ENCODE results near the gene C9orf153. TPM values are rescaled to one million over a fixed set of nuclear protein-coding genes. Genes with fewer than 3 reads are reported as not detected.

The C9orf153 gene
- total RNA-seq, 1 donor from 2014 or later, result 0.42 TPM

- intact Hi-C loops (cut with micrococcal nuclease), result no loop called here
- ATAC-seq, result peak; percentile 43
- no peak for DNase-seq
Measured at GRCh38 chr9:86274821-86275643, 15.6 kb upstream of the C9orf153 start.

GRCh38 chr9:86272221-86272620 lies 12.8 kb upstream of the C9orf153 start:
- no peak for DNase-seq
- intact Hi-C loops (cut with micrococcal nuclease), result no loop called here
- no peak for ATAC-seq

GRCh38 chr9:86263876-86264275 lies 4.4 kb upstream of the C9orf153 start:
- ATAC-seq, result no peak
- intact Hi-C loops (cut with micrococcal nuclease), result no loop called here
- no peak for DNase-seq

- intact Hi-C loops (cut with micrococcal nuclease), result no loop called here
- ATAC-seq (peak; percentile 28), DNase-seq (no peak)
Measured at GRCh38 chr9:86262492-86262891, 3.0 kb upstream of the C9orf153 start.

- peak; percentile 44 for DNase-seq
- intact Hi-C loops (cut with micrococcal nuclease), result no loop called here
- ATAC-seq, result peak; percentile 79
Measured at GRCh38 chr9:86257391-86257790, 2.1 kb downstream of the C9orf153 start.

- DNase-seq (no peak), ATAC-seq (no peak)
- intact Hi-C loops (cut with micrococcal nuclease), result no loop called here
Measured at GRCh38 chr9:86256653-86257052, 2.8 kb downstream of the C9orf153 start.

- intact Hi-C loops (cut with micrococcal nuclease), result no loop called here
- no peak for DNase-seq
- no peak for ATAC-seq
Measured at GRCh38 chr9:86253577-86253976, 5.9 kb downstream of the C9orf153 start.

- intact Hi-C loops (cut with micrococcal nuclease), result no loop called here
- no peak for DNase-seq
- ATAC-seq, result no peak
Measured at GRCh38 chr9:86252870-86253269, 6.6 kb downstream of the C9orf153 start.

GRCh38 chr9:86250123-86250522 lies 9.3 kb downstream of the C9orf153 start:
- no peak for DNase-seq
- ATAC-seq, result no peak
- intact Hi-C loops (cut with micrococcal nuclease), result no loop called here

- ATAC-seq, result no peak
- intact Hi-C loops (cut with micrococcal nuclease), result no loop called here
Measured at GRCh38 chr9:86248746-86249145, 10.7 kb downstream of the C9orf153 start.

GRCh38 chr9:86246752-86247161 lies 12.7 kb downstream of the C9orf153 start:
- intact Hi-C loops (cut with micrococcal nuclease), result no loop called here
- peak; percentile 85 for ATAC-seq
- DNase-seq, result peak; percentile 43

More at GRCh38 chr9:86248746-86249145, 10.7 kb downstream of the C9orf153 start:
- DNase-seq, result no peak

- intact Hi-C loops (cut with micrococcal nuclease), result no loop called here
Measured at GRCh38 chr9:86242071-86242470, 17.4 kb downstream of the C9orf153 start.

GRCh38 chr9:86241216-86241615 lies 18.2 kb downstream of the C9orf153 start:
- ATAC-seq (no peak), DNase-seq (no peak)
- intact Hi-C loops (cut with micrococcal nuclease), result no loop called here

More at GRCh38 chr9:86242071-86242470, 17.4 kb downstream of the C9orf153 start:
- peak; percentile 32 for ATAC-seq
- no peak for DNase-seq

- intact Hi-C loops (cut with micrococcal nuclease), result no loop called here
- DNase-seq (no peak), ATAC-seq (no peak)
Measured at GRCh38 chr9:86238861-86239770, 20.3 kb downstream of the C9orf153 start.

- ATAC-seq (no peak), DNase-seq (no peak)
- intact Hi-C loops (cut with micrococcal nuclease), result no loop called here
Measured at GRCh38 chr9:86230858-86231257, 28.6 kb downstream of the C9orf153 start.

GRCh38 chr9:86222667-86223066 lies 36.8 kb downstream of the C9orf153 start:
- DNase-seq, result no peak
- intact Hi-C loops (cut with micrococcal nuclease), result no loop called here
- ATAC-seq, result peak; percentile 54

- DNase-seq (no peak), ATAC-seq (no peak)
- intact Hi-C loops (cut with micrococcal nuclease), result no loop called here
Measured at GRCh38 chr9:86219606-86220005, 39.9 kb downstream of the C9orf153 start.

GRCh38 chr9:86217076-86217755 lies 42.2 kb downstream of the C9orf153 start:
- no peak for ATAC-seq
- intact Hi-C loops (cut with micrococcal nuclease), result no loop called here
- DNase-seq, result no peak

- intact Hi-C loops (cut with micrococcal nuclease), result no loop called here
- DNase-seq (no peak), ATAC-seq (no peak)
Measured at GRCh38 chr9:86207193-86207592, 52.3 kb downstream of the C9orf153 start.

All from left ventricle myocardium superior (tissue), 1 donor.